ENCODE measurements around the gene ELAVL3.

DNA sequence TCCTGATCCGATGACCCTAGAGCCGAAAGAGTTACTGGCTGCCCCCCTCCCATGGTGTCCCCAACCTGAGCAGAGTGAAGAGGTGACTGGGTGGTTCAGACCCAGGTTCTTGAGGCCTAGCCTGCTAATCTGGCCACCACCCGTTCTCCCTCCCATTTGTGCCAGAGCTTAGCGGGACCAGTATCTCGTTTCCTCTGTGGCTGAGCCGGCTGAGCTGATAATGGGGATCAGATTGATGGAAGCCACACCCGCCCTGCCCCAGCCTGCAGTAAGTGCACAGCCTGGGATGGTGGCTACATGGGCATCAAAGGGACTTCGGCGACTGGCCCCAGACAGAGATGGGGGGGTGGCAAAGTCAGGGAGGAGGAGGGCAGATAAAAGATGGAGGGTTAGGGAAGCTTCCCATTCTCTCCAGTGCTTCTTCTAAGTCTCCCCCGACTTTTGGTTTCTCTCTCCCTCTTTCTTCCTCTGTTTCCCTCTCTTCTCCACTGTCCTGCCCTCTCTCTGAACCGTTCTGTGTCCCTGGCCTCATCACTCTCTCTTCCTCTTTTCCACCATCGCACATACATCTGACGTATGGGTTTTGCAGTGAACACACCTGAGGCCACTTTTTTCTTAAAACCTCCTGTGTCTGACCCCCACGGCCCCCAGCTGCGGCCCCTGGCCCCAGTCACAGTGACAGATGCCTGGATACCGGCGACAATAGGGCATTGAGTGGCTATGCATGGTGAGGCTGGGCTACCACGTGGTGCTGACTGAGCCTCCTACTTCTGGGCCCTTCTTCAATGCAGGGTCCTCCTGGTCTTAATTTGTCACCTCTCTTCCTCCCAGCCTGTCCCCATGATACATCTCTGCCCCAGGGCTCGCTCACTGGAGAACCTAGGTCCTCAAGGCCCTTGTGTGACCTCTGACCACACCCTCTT, 2.4 kb downstream of the ELAVL3 start:
- no peak for TF ChIP-seq POLR2A (IDR thresholded peaks at IDR 0.05; ENCODE audit: low read depth, low read length)
- TF ChIP-seq POLR2AphosphoS5 (IDR thresholded peaks at IDR 0.05; ENCODE audit: low read depth, low read length), result no peak
- TF ChIP-seq TAF1 (IDR thresholded peaks at IDR 0.05; ENCODE audit: borderline replicate concordance, low read depth, low read length), result no peak

Data from GM12892 (cell line).